H4 (cell line): Measurements from ENCODE around the gene ZDHHC12. TPM values are rescaled to one million over a fixed set of nuclear protein-coding genes. Genes with fewer than 3 reads are reported as not detected.

ENCODE experiments used
- DNase-seq: peaks from one replicate; pipeline ENCODE4 v3.0.0-alpha.2; 2015; ENCODE audit warnings: low spot score
- total RNA-seq: library from RNA; depleted of rRNA; stranded (reverse); fragments of >200 nt; shearing (Covaris generic); gene quantifications from 2 replicates; pipeline ENCODE4 v1.2.3, GENCODE V29; 2014; rRNA removed

Gene ZDHHC12
- total RNA-seq, 1 experiment from 2014 or later: 46.4 TPM

GRCh38 chr9:128688501-128689292 lies 35.2 kb downstream of the ZDHHC12 start, which contains the start of gene SET:
Gene SET, plus strand, starts transcription at chr9:128689222. Its CDS starts 361 bp downstream, at chr9:128689583.
- DNase-seq: peak; percentile 89

GRCh38 chr9:128687453-128687852 lies 36.5 kb downstream of the ZDHHC12 start:
- no peak for DNase-seq

- no peak for DNase-seq
These were observed 38.1 kb downstream of the ZDHHC12 start for GRCh38 chr9:128685636-128686489.

- no peak for DNase-seq
These were observed 39.4 kb downstream of the ZDHHC12 start for GRCh38 chr9:128684325-128685199.

GRCh38 chr9:128684065-128684324 lies 39.9 kb downstream of the ZDHHC12 start:
- DNase-seq: no peak

- no peak for DNase-seq
These were observed 40.4 kb downstream of the ZDHHC12 start for GRCh38 chr9:128683340-128684064.

GRCh38 chr9:128677794-128678193 lies 46.1 kb downstream of the ZDHHC12 start:
- DNase-seq: no peak

GRCh38 chr9:128675382-128675781 lies 48.5 kb downstream of the ZDHHC12 start:
- DNase-seq: no peak

Other genes with a start within 250 kb of the ZDHHC12 start
- 30.3 and 35.5 TPM in 2 replicates for gene GLE1, start 219.4 kb downstream of the ZDHHC12 start, total RNA-seq
- 46.5 and 52.8 TPM in 2 replicates for gene SPTAN1, start 171.5 kb downstream of the ZDHHC12 start, total RNA-seq
- gene DYNC2I2, start 67.3 kb downstream of the ZDHHC12 start, total RNA-seq: 56.9 and 69.0 TPM in 2 replicates
- gene SET, start 34.9 kb downstream of the ZDHHC12 start, total RNA-seq: 568 and 655 TPM in 2 replicates
- gene PKN3, start 21.6 kb downstream of the ZDHHC12 start, total RNA-seq: 1.9 and 2.8 TPM in 2 replicates
- gene ZER1, start 47.8 kb upstream of the ZDHHC12 start, total RNA-seq: 12.4 and 21.5 TPM in 2 replicates
- gene TBC1D13, start 63.1 kb upstream of the ZDHHC12 start, total RNA-seq: 12.0 and 16.6 TPM in 2 replicates
- 13.5 and 17.4 TPM in 2 replicates for gene ENDOG, start 94.4 kb upstream of the ZDHHC12 start, total RNA-seq
- gene SPOUT1, start 105.7 kb upstream of the ZDHHC12 start, total RNA-seq: 16.7 and 39.2 TPM in 2 replicates
- 7.1 and 7.3 TPM in 2 replicates for gene KYAT1, start 157.8 kb upstream of the ZDHHC12 start, total RNA-seq
- gene LRRC8A, start 158.0 kb upstream of the ZDHHC12 start, total RNA-seq: 17.8 and 26.8 TPM in 2 replicates
- gene PHYHD1, start 196.9 kb upstream of the ZDHHC12 start, total RNA-seq: not detected in 2 replicates
- 23.3 and 28.3 TPM in 2 replicates for gene DOLK, start 223.5 kb upstream of the ZDHHC12 start, total RNA-seq
- 37.0 and 51.6 TPM in 2 replicates for gene NUP188, start 223.6 kb upstream of the ZDHHC12 start, total RNA-seq